Type B pancreatic cell (in vitro differentiated cells): ENCODE results near the gene RASSF7. TPM values are rescaled to one million over a fixed set of nuclear protein-coding genes. Genes with fewer than 3 reads are reported as not detected.
A peak's percentile ranks its signal among the peaks of the same experiment; 100 is the strongest.

Source experiments
- DNase-seq: peaks from one replicate; pipeline ENCODE4 v3.0.0; 2021; ENCODE audit warnings: mixed read lengths; ENCODE audit not compliant: unreplicated experiment; ENCODE audit errors: extremely low spot score
- H3K27ac Mint-ChIP-seq: 2 replicates; pipeline ENCODE4 v1.8.0; 2021; ENCODE audit warnings: mild to moderate bottlenecking, mixed read lengths
- H3K27me3 Mint-ChIP-seq: 2 replicates; pipeline ENCODE4 v1.8.0; 2021; ENCODE audit warnings: mixed read lengths
- H3K36me3 Mint-ChIP-seq: 2 replicates; pipeline ENCODE4 v1.8.0; 2021; ENCODE audit warnings: mixed read lengths
- H3K4me1 Mint-ChIP-seq: one replicate; pipeline ENCODE4 v1.8.0; 2021; ENCODE audit warnings: mixed read lengths; ENCODE audit not compliant: unreplicated experiment
- H3K4me3 Mint-ChIP-seq: 2 replicates; pipeline ENCODE4 v1.8.0; 2021; ENCODE audit warnings: mild to moderate bottlenecking, mixed read lengths
- H3K9me3 Mint-ChIP-seq: 2 replicates; pipeline ENCODE4 v1.8.0; 2021; ENCODE audit warnings: mixed read lengths
- CTCF ChIP-seq: fragments of 200-600 bp; sonication (generic); conservative IDR thresholded peaks from 2 replicates; pipeline ENCODE4 v1.5.0; 2021; ENCODE audit warnings: antibody characterized with exemption, mild to moderate bottlenecking
- total RNA-seq: library from RNA; stranded (reverse); gene quantifications from 2 replicates; pipeline ENCODE4 v1.2.1, GENCODE V29; 2021; ENCODE audit warnings: low replicate concordance

Gene RASSF7
- total RNA-seq, 1 donor from 2014 or later, result 35.7 TPM

- no peak for DNase-seq
- no peaks in the 10 kb centered on the region for H3K27me3 Mint-ChIP-seq
- TF ChIP-seq CTCF, result no peak
- H3K4me3 Mint-ChIP-seq, result no peak overlapping the region
- no peaks in the 10 kb centered on the region for H3K4me1 Mint-ChIP-seq
- H3K9me3 Mint-ChIP-seq, result no peaks in the 10 kb centered on the region
- H3K27ac Mint-ChIP-seq, result no peak overlapping the region
- peaks cover 9% of the 10 kb centered on the region for H3K36me3 Mint-ChIP-seq
Observed at GRCh38 chr11:603154-603553, 42.4 kb downstream of the RASSF7 start.

- peaks cover 9% of the 10 kb centered on the region for H3K36me3 Mint-ChIP-seq
Observed at GRCh38 chr11:605286-606129, 44.7 kb downstream of the RASSF7 start.

GRCh38 chr11:606245-606644 lies 45.5 kb downstream of the RASSF7 start:
- no peaks in the 10 kb centered on the region for H3K27me3 Mint-ChIP-seq
- peaks cover 8% of the 10 kb centered on the region for H3K36me3 Mint-ChIP-seq
- DNase-seq, result no peak
- H3K27ac Mint-ChIP-seq, result no peak overlapping the region
- H3K9me3 Mint-ChIP-seq, result no peaks in the 10 kb centered on the region
- H3K4me3 Mint-ChIP-seq, result no peak overlapping the region
- H3K4me1 Mint-ChIP-seq, result no peaks in the 10 kb centered on the region
- no peak for TF ChIP-seq CTCF

More at GRCh38 chr11:605286-606129, 44.7 kb downstream of the RASSF7 start:
- Mint-ChIP-seq H3K4me1 (no peaks in the 10 kb centered on the region), H3K9me3 (no peaks in the 10 kb centered on the region), H3K4me3 (no peak overlapping the region), H3K27ac (no peak overlapping the region), H3K27me3 (no peaks in the 10 kb centered on the region)
- DNase-seq, result no peak
- TF ChIP-seq CTCF, result no peak

- TF ChIP-seq CTCF, result no peak
- Mint-ChIP-seq H3K27ac (peak overlapping the region; percentile 23), H3K9me3 (no peaks in the 10 kb centered on the region), H3K4me1 (no peaks in the 10 kb centered on the region), H3K36me3 (peaks cover 8% of the 10 kb centered on the region), H3K27me3 (no peaks in the 10 kb centered on the region), H3K4me3 (no peak overlapping the region)
- DNase-seq, result no peak
Observed at GRCh38 chr11:607020-607780, 46.4 kb downstream of the RASSF7 start.

- Mint-ChIP-seq H3K4me1 (no peaks in the 10 kb centered on the region), H3K9me3 (no peaks in the 10 kb centered on the region), H3K27me3 (no peaks in the 10 kb centered on the region), H3K36me3 (peaks cover 9% of the 10 kb centered on the region), H3K27ac (no peak overlapping the region), H3K4me3 (no peak overlapping the region)
- peak; percentile 66 for DNase-seq
- TF ChIP-seq CTCF, result no peak
Observed at GRCh38 chr11:607971-608659, 47.3 kb downstream of the RASSF7 start.
